ENCODE results near the gene RBMS3. TPM values are rescaled to one million over a fixed set of nuclear protein-coding genes. Genes with fewer than 3 reads are reported as not detected.

RBMS3 gene
- total and polyA plus RNA-seq, 9 donors: 15.9 to 77.4 (median 25.9) TPM

DNA sequence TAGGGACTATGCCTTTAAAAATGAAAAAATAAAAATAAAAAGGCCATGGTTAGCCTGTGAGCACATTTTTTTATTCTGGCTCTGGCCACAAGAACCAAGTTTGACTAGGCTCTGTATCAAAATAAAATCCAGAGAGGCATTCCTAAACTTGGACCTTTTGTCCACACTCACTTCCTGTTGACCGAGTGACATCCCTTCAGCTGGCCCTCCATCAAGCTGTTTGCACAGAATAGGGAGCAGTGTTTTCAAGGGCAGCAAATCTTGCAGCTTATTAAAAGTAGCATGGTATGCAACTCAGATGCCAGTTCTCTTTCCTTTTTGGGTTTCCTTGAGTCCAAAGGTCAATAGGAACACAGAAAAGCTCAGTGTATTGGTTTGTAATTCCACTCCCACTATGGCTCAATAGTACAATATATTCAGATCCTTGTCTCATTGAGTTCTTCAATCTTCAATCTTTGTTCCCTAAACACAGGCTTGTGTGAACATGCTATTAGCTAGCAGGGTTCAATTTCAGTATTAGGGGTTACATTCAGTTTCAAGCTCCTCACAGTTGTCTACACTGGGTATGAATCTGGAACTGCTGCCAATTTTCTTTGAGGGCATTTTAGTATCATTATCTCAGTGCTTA, 244.5 kb downstream of the RBMS3 start:
- no peaks in the 10 kb centered on the region for H3K9me3 ChIP-seq (replicated peaks; ENCODE audit: control insufficient read depth, low read depth, low read length)
- no CpG with 5 or more reads among the region's 1 CpG for WGBS (ENCODE audit: insufficient coverage)
- no peaks in the 10 kb centered on the region for H3K27me3 ChIP-seq (ENCODE audit: control insufficient read depth, insufficient read depth, low read length)
- H3K4me1 ChIP-seq (ENCODE audit: control insufficient read depth, insufficient read depth, low read length): peaks cover 10% of the 10 kb centered on the region
- peak overlapping the region; percentile 77 for H3K27ac ChIP-seq (ENCODE audit: low read length)
- DNase-seq: peak; percentile 96
- no peak overlapping the region for H3K4me3 ChIP-seq (ENCODE audit: low read length)
- no peaks in the 10 kb centered on the region for H3K36me3 ChIP-seq (ENCODE audit: control insufficient read depth, insufficient read depth, low read length)

GRCh38 chr3:29527246-29527645, 246.4 kb downstream of the RBMS3 start:
- H3K4me1 ChIP-seq (ENCODE audit: control insufficient read depth, insufficient read depth, low read length): peaks cover 10% of the 10 kb centered on the region
- DNase-seq: no peak
- no CpG with 5 or more reads among the region's 1 CpG for WGBS (ENCODE audit: insufficient coverage)

DNA sequence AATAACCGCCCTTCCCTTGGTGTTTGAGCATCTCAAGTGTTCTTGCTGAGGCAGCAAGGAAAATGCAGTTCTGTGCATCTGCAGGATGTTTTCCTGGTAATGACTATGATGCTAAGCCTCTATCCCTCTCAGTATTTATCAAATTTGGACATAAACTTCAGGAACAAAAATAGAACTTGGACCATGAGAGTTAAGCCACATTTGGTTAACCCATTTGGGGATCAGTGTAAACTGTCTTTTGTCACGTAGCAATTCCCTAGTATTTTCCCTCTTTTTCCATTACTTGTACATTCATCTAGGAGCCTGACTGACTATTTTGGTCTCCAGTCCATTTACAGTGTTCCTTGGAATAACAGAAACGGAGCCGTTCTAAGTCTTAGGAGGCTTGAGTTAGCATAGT, 250.8 kb downstream of the RBMS3 start:
- WGBS (ENCODE audit: insufficient coverage): no CpG with 5 or more reads among the region's 4 CpGs
- Histone ChIP-seq H3K27me3 (ENCODE audit: control insufficient read depth, insufficient read depth, low read length) (no peaks in the 10 kb centered on the region), H3K27ac (ENCODE audit: low read length) (peak overlapping the region; percentile 89), H3K9me3 (replicated peaks; ENCODE audit: control insufficient read depth, low read depth, low read length) (no peaks in the 10 kb centered on the region), H3K4me3 (ENCODE audit: low read length) (no peak overlapping the region), H3K36me3 (ENCODE audit: control insufficient read depth, insufficient read depth, low read length) (no peaks in the 10 kb centered on the region), H3K4me1 (ENCODE audit: control insufficient read depth, insufficient read depth, low read length) (no peaks in the 10 kb centered on the region)
- peak; percentile 91 for DNase-seq

More at GRCh38 chr3:29527246-29527645, 246.4 kb downstream of the RBMS3 start:
- Histone ChIP-seq H3K4me3 (ENCODE audit: low read length) (no peak overlapping the region), H3K27me3 (ENCODE audit: control insufficient read depth, insufficient read depth, low read length) (no peaks in the 10 kb centered on the region), H3K27ac (ENCODE audit: low read length) (peak overlapping the region; percentile 10), H3K36me3 (ENCODE audit: control insufficient read depth, insufficient read depth, low read length) (no peaks in the 10 kb centered on the region), H3K9me3 (replicated peaks; ENCODE audit: control insufficient read depth, low read depth, low read length) (no peaks in the 10 kb centered on the region)

GRCh38 chr3:29532473-29532872, 251.6 kb downstream of the RBMS3 start:
- H3K27ac ChIP-seq (ENCODE audit: low read length): no peak overlapping the region
- no peaks in the 10 kb centered on the region for H3K4me1 ChIP-seq (ENCODE audit: control insufficient read depth, insufficient read depth, low read length)
- H3K36me3 ChIP-seq (ENCODE audit: control insufficient read depth, insufficient read depth, low read length): no peaks in the 10 kb centered on the region
- H3K4me3 ChIP-seq (ENCODE audit: low read length): no peak overlapping the region
- no peaks in the 10 kb centered on the region for H3K9me3 ChIP-seq (replicated peaks; ENCODE audit: control insufficient read depth, low read depth, low read length)
- no peak for DNase-seq
- WGBS (ENCODE audit: insufficient coverage): no CpG with 5 or more reads among the region's 4 CpGs
- no peaks in the 10 kb centered on the region for H3K27me3 ChIP-seq (ENCODE audit: control insufficient read depth, insufficient read depth, low read length)

DNA sequence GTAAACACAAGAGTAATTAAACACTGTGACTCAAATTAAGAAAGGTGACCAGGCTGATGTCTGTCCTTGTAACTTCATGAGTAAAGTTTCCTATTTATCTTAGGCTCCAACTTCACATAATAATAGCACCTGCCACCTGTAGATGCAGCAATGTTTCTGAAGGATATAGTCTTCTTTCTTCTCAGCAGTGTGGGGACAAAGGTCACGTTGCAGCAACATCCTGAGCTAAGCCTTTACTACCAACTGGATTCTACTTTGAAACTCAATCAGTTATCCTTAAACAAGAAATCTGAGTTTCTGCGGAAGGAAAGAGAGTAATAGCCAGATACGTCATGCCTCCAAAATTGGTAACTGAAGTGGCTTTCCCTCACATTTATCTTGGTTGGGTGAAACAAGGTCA, 253.1 kb downstream of the RBMS3 start:
- H3K27ac ChIP-seq (ENCODE audit: low read length): no peak overlapping the region
- H3K36me3 ChIP-seq (ENCODE audit: control insufficient read depth, insufficient read depth, low read length): no peaks in the 10 kb centered on the region
- H3K4me1 ChIP-seq (ENCODE audit: control insufficient read depth, insufficient read depth, low read length): no peaks in the 10 kb centered on the region
- no peaks in the 10 kb centered on the region for H3K9me3 ChIP-seq (replicated peaks; ENCODE audit: control insufficient read depth, low read depth, low read length)
- no peak for DNase-seq
- no peaks in the 10 kb centered on the region for H3K27me3 ChIP-seq (ENCODE audit: control insufficient read depth, insufficient read depth, low read length)
- no CpG with 5 or more reads among the region's 3 CpGs for WGBS (ENCODE audit: insufficient coverage)
- no peak overlapping the region for H3K4me3 ChIP-seq (ENCODE audit: low read length)

DNA sequence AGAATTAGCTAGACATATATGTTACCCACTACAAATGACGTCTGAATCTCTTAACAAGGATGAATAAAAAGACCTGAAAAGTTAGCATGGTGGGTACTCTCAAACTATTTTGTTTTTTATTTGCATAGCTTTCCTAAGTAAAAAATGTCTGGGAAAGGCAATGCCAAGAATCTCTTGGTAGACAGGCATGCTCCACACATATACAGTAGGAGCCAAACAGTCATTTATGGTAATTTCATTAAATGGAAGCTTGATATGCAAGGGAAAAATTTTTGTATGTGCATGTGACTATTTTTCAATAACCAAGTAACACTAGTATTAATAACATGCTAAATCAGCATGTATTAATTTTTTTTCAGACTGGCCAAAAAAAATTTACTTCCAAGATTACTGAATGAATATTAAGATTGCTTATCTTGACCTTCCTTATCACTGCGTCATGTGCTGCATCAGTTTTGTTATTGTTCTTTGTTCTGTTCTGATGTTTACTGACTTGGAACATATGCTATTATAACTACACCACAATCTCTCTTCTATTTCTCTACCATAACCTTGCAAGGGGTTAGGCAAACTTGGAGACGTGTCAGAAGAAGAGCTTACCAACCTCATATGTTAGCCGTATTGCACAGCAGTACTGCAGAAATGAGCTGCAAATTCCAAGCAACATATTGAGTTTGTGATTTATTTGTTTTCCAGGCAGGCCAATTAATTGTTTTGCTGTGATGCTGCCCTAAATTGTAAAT, 255.3 kb downstream of the RBMS3 start:
- Histone ChIP-seq H3K4me3 (ENCODE audit: low read length) (no peak overlapping the region), H3K4me1 (ENCODE audit: control insufficient read depth, insufficient read depth, low read length) (peaks cover 2% of the 10 kb centered on the region), H3K9me3 (replicated peaks; ENCODE audit: control insufficient read depth, low read depth, low read length) (no peaks in the 10 kb centered on the region), H3K36me3 (ENCODE audit: control insufficient read depth, insufficient read depth, low read length) (no peaks in the 10 kb centered on the region), H3K27me3 (ENCODE audit: control insufficient read depth, insufficient read depth, low read length) (no peaks in the 10 kb centered on the region), H3K27ac (ENCODE audit: low read length) (no peak overlapping the region)
- DNase-seq: no peak
- WGBS (ENCODE audit: insufficient coverage): 80% methylated on average over 2 of the region's 4 CpGs

- Histone ChIP-seq H3K9me3 (replicated peaks; ENCODE audit: control insufficient read depth, low read depth, low read length) (no peaks in the 10 kb centered on the region), H3K27me3 (ENCODE audit: control insufficient read depth, insufficient read depth, low read length) (no peaks in the 10 kb centered on the region), H3K4me3 (ENCODE audit: low read length) (no peak overlapping the region), H3K27ac (ENCODE audit: low read length) (peak overlapping the region; percentile 90), H3K36me3 (ENCODE audit: control insufficient read depth, insufficient read depth, low read length) (no peaks in the 10 kb centered on the region), H3K4me1 (ENCODE audit: control insufficient read depth, insufficient read depth, low read length) (peaks cover 2% of the 10 kb centered on the region)
- DNase-seq: peak; percentile 99
- WGBS (ENCODE audit: insufficient coverage): no CpG with 5 or more reads among the region's 5 CpGs
Observed at GRCh38 chr3:29537889-29538609, 257.2 kb downstream of the RBMS3 start.

DNA sequence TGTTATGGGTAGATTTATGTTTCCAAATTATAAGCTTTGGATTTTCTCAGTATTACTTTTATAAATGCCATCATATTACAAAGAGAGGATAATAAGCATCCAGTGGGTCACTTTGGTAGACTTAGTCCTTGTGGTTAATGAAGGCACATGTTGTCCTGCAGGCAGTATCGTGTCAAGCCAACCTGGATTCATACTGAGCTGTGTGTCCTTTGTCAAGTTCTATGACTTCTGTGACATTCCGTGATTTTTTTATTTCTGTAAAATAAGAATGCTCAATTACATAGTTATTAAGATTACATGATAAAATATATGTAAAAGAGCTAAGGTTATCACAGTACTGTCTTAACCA, 257.7 kb downstream of the RBMS3 start:
- H3K27me3 ChIP-seq (ENCODE audit: control insufficient read depth, insufficient read depth, low read length): no peaks in the 10 kb centered on the region
- no peak for DNase-seq
- no peaks in the 10 kb centered on the region for H3K9me3 ChIP-seq (replicated peaks; ENCODE audit: control insufficient read depth, low read depth, low read length)
- peaks cover 2% of the 10 kb centered on the region for H3K4me1 ChIP-seq (ENCODE audit: control insufficient read depth, insufficient read depth, low read length)
- H3K36me3 ChIP-seq (ENCODE audit: control insufficient read depth, insufficient read depth, low read length): no peaks in the 10 kb centered on the region
- peak overlapping the region; percentile 90 for H3K27ac ChIP-seq (ENCODE audit: low read length)
- no CpG with 5 or more reads among the region's 2 CpGs for WGBS (ENCODE audit: insufficient coverage)
- no peak overlapping the region for H3K4me3 ChIP-seq (ENCODE audit: low read length)

DNA sequence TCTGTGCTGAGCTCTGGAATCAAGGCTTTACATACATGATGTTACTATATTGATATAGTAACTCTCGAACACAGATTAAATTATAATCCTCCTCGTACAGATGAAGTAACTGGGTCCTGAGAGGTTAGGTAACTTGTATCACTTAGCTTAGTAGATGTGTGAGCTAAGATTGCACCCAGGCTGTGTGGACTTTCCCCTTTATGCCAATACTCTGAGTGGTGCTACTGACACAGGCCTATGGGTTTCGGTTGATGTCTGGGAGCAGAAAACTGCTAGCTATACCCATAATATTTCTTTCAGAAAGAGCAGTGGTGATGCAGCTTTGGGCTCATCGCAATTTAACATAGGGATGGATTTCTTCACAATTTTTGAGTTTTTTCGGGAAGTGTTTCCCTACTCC, 259.7 kb downstream of the RBMS3 start:
- no peaks in the 10 kb centered on the region for H3K36me3 ChIP-seq (ENCODE audit: control insufficient read depth, insufficient read depth, low read length)
- H3K4me3 ChIP-seq (ENCODE audit: low read length): no peak overlapping the region
- H3K27ac ChIP-seq (ENCODE audit: low read length): no peak overlapping the region
- H3K9me3 ChIP-seq (replicated peaks; ENCODE audit: control insufficient read depth, low read depth, low read length): no peaks in the 10 kb centered on the region
- no peaks in the 10 kb centered on the region for H3K27me3 ChIP-seq (ENCODE audit: control insufficient read depth, insufficient read depth, low read length)
- DNase-seq: no peak
- WGBS (ENCODE audit: insufficient coverage): no CpG with 5 or more reads among the region's 5 CpGs
- peaks cover 2% of the 10 kb centered on the region for H3K4me1 ChIP-seq (ENCODE audit: control insufficient read depth, insufficient read depth, low read length)

DNA sequence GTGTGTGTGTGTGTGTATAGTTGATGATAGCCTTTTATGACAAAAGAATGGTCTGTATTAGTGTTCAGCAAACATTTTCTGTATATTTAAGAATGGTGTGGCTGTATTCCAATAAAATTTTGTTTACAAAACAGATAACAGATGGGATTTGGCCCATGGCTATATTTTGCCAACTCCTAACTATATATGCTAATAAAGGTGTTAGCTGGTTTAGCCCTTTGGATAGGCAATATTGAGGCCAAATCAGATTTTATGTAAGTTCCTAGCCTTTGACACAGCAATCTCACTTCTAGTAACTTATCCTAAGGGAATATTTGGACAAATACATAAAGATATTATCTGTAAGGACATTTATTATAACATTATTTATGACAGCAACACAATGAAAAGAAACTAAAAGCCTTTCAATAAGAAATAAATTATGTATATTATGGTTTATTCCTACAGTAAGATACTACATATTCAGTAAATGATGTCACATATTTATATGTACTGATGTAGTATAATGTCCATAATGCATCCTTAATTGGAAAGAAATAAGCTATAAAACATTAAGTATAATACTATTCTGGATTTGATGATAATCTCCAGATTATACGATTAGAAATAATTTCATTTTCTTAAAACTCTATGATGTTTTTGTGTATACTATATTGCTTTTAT, 264.0 kb downstream of the RBMS3 start:
- Histone ChIP-seq H3K4me1 (ENCODE audit: control insufficient read depth, insufficient read depth, low read length) (no peaks in the 10 kb centered on the region), H3K27ac (ENCODE audit: low read length) (no peak overlapping the region), H3K36me3 (ENCODE audit: control insufficient read depth, insufficient read depth, low read length) (no peaks in the 10 kb centered on the region), H3K27me3 (ENCODE audit: control insufficient read depth, insufficient read depth, low read length) (no peaks in the 10 kb centered on the region), H3K4me3 (ENCODE audit: low read length) (no peak overlapping the region), H3K9me3 (replicated peaks; ENCODE audit: control insufficient read depth, low read depth, low read length) (no peaks in the 10 kb centered on the region)
- no peak for DNase-seq
- WGBS (ENCODE audit: insufficient coverage): no CpG with 5 or more reads among the region's 1 CpG
